Stimulated activated CD4-positive, alpha-beta T cell treated with anti-CD3 and anti-CD28 coated beads, TNF-alpha, amount 100 ng/mL, for 4 hours (primary cell): ENCODE data around the gene STAG1.
"Not testable (repeated sequence)": the region's sequence is repeated elsewhere in the genome, so short reads cannot be mapped to it uniquely, and the experiment has no call there.

Experiments
- DNase-seq, 3 experiments: peaks; one replicate each; pipeline ENCODE4 v3.0.0-alpha.2; 2020; ENCODE audit warnings: low read depth in 3 of 3

STAG1 gene

GRCh38 chr3:136745916-136746315 is 6.3 kb downstream of the STAG1 start:
- no peak for DNase-seq

DNA sequence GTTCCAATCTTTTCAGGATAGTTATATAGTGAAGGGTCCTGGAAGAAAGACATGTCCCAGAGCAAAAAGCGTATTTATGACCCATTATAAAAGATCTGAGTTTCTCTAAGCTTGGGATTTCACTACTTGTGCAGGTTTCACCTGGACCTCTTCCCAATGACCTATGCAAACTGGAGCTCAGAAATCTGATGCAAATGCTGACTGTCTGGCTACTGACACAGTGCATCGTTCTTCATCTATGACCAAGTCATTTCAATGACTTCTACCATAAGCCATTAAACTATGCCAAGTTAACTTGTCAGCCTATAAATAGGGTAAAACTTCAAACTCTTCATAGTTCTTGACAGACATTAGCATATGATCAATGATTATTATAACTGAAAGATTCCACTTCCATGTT is 11.1 kb downstream of the STAG1 start:
- no peak for DNase-seq

GRCh38 chr3:136740351-136740958 is 11.7 kb downstream of the STAG1 start:
- no peak for DNase-seq

GRCh38 chr3:136736950-136737349 is 15.2 kb downstream of the STAG1 start:
- not testable (repeated sequence) for DNase-seq

GRCh38 chr3:136735103-136735502 is 17.1 kb downstream of the STAG1 start:
- DNase-seq = no peak

DNA sequence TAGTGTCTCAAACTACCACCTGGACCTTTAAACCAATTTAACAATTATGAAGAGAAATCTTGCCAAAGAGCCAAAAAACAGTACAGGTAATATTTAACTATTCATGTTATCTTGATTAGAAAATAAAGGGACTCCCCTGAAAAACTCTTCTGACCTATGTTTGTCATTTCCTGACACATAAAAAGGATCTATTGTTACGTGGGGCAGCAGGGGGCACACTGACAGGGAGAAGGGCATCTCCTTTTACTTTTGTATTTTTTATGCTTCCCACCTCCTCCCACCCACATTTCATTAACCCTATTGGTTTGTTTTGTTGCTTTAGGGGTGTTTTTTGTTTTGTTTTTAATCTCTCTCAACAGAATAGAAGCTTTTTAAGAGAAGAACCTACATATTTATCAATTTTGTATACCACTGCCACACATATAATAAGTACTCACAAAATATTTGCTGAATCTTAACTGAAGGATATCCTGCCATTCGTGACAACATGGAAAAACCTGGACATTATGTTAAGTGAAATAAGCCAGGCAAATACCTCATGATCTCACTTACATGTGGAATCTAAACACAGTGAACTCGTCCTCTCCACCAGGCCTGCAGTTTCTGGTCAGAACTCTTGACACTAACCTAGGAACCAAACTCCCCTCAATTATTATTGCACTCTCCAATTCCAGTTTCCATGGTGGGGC is 17.7 kb downstream of the STAG1 start:
- no peak for DNase-seq

DNA sequence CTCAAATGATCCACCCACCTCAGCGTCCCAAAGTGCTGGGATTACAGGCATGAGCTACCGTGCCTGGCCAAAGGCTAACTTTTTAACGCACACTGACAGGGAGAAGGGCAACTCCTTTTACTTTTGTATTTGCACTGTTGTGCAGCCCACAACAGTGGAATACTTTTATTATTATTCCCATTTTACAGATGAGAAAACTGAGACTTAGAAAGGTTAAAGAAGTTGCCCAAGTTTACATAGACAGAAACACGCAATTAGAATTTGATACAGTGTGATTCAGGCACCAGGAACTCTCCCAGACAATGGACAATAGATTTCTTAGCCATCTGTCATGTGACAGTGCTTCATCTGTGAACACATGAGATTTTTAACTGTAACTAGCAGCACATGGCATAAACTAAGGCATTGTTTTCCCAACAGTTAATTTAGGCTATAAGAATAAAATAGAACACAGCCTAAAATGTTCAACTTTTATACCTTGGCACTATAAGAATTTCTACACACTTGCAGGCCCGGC is 18.8 kb downstream of the STAG1 start:
- DNase-seq = no peak

DNA sequence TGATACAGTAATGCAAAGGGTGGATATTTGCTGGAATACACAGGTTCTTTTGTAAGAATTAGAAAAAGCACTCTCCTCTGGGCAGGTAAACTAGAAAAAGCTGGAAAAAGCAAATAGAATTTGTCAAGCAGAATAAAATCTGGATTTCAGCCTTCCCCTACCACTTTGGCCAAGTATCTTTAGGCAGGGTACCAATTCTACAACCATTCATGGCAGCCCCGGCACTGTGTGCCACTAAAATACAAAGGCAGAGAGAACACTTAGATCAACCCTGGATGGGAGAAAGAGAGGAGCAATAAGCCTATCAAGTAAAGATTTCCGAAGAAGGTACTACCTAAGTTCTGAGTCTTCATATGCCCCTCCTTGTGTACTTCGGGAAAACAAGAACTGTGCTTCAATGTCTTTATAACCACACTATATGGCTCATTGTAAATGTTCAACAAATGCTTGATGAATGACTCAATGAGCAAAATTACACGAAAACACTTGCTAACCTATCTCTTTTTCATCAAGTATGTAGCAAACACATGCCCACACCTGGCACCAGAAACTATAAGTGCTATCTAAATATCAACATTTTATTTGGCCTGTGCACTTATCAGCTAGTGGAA is 20.8 kb downstream of the STAG1 start:
- DNase-seq = no peak

GRCh38 chr3:136730595-136731273 is 21.4 kb downstream of the STAG1 start:
- DNase-seq = no peak

DNA sequence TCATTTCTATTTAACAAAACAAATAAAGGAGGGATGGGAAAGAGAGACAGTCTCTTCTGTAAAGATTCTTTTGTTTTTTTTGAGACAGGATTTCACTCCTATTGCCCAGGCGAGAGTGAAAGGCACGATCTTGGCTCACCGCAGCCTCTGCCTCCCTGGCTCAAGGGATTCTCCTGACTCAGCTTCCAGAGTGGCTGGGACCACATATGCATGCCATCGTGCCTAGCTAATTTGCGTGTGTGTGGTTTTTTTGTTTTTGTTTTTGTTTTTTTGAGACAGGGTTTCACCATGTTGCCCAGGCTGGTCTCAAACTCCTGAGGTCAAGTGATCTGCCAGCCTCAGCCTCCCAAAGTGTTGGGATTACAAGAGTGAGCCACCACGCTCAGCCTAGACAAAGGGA is 23.3 kb downstream of the STAG1 start:
- DNase-seq = no peak

DNA sequence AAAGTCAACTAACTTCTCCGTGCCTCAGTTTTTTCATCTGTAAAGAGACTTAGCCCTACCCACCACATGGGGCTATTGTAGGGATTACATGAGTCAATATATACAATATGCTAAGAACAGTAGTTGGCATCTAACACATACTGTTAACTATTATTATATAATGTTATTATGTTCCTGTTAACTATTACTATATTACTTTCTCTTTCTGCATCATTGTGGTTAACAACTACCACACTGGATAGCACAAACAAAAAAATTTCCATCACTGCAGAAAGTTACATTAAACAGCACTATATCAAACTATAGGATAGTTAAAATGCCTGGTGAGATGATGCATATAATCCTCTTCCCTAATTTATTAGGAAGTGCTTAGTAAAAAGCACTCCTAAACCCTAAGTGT is 23.7 kb downstream of the STAG1 start:
- DNase-seq = no peak

DNA sequence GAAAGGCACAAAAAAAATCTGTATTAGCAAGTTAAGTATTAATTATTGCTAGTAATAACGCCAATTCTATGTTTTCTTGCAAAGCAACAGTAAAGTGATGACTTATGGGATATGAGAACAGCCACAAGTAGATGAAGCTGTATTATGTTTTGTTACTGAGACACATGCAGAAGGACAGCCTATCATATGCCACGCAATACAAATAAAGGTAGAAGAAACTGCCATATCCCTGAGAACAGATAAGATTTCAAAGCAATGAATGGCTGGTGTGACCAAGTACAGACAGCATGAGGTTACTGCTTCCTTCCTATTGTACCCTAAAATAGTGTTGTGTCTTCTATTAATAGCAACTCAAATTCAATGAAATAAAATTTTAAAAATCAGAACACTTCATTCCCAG is 26.7 kb downstream of the STAG1 start:
- no peak for DNase-seq

- not testable (repeated sequence) for DNase-seq
Measured at GRCh38 chr3:136722916-136723315, 29.3 kb downstream of the STAG1 start.

GRCh38 chr3:136722399-136722798 is 29.8 kb downstream of the STAG1 start:
- not testable (repeated sequence) for DNase-seq

GRCh38 chr3:136720091-136720490 is 32.1 kb downstream of the STAG1 start:
- DNase-seq = no peak

- DNase-seq = no peak
Measured at GRCh38 chr3:136716629-136717028, 35.5 kb downstream of the STAG1 start.

- DNase-seq = no peak
Measured at GRCh38 chr3:136714020-136714419, 38.2 kb downstream of the STAG1 start.

- no peak for DNase-seq
Measured at GRCh38 chr3:136712941-136713340, 39.2 kb downstream of the STAG1 start.

- not testable (repeated sequence) for DNase-seq
Measured at GRCh38 chr3:136711888-136712287, 40.3 kb downstream of the STAG1 start.

DNA sequence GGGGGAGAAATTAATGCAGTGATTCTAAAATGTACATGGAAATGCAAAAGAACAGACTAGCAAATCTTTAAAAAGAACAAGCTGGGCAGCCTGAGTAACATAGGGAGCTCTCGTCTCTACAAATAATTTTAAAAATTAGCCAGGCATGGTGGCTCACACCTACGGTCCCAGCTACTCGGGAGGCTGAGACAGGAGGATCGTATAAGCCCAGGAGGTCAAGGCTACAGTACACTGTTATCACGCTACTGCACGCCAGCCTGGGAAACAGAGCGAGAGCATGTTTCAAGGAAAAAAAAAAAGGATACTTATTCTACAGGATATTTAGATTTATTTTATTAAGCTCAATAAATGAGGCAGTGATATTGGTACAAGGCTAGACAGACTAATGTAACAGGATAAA is 40.9 kb downstream of the STAG1 start:
- DNase-seq = no peak

DNA sequence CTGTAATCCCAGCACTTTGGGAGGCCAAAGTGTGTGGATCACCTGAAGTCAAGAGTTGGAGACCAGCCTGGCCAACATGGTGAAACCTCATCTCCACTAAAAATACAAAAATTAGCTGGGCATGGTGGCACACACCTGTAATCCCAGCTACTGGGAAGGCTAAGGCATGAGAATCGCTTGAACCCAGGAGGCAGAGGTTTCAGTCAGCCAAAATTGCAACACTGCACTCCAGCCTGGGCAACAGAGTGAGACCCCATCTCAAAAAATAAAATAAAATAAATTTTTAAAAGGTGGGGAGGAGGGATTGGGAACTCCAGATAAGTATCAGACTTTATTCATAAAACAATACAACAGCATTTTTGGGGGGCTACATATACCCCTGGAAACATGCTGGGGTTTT is 42.4 kb downstream of the STAG1 start:
- not testable (repeated sequence) for DNase-seq

GRCh38 chr3:136708333-136708985 is 43.7 kb downstream of the STAG1 start:
- no peak for DNase-seq
